ENCODE results near the gene MAMLD1. TPM values are rescaled to one million over a fixed set of nuclear protein-coding genes. Genes with fewer than 3 reads are reported as not detected.

The MAMLD1 gene
- total RNA-seq, 1 donor from 2014 or later: 2.8 TPM

- DNase-seq (ENCODE audit: low spot score): no peak
- TF ChIP-seq, protein P1, sequence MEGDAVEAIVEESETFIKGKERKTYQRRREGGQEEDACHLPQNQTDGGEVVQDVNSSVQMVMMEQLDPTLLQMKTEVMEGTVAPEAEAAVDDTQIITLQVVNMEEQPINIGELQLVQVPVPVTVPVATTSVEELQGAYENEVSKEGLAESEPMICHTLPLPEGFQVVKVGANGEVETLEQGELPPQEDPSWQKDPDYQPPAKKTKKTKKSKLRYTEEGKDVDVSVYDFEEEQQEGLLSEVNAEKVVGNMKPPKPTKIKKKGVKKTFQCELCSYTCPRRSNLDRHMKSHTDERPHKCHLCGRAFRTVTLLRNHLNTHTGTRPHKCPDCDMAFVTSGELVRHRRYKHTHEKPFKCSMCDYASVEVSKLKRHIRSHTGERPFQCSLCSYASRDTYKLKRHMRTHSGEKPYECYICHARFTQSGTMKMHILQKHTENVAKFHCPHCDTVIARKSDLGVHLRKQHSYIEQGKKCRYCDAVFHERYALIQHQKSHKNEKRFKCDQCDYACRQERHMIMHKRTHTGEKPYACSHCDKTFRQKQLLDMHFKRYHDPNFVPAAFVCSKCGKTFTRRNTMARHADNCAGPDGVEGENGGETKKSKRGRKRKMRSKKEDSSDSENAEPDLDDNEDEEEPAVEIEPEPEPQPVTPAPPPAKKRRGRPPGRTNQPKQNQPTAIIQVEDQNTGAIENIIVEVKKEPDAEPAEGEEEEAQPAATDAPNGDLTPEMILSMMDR (IDR thresholded peaks at IDR 0.05; ENCODE audit: unreplicated experiment): no peak
- no peak overlapping the region for H3K4me3 Mint-ChIP-seq (ENCODE audit: unreplicated experiment)
- H3K9me3 Mint-ChIP-seq (ENCODE audit: unreplicated experiment): no peaks in the 10 kb centered on the region
- H3K36me3 Mint-ChIP-seq (ENCODE audit: low read depth, unreplicated experiment): no peaks in the 10 kb centered on the region
- H3K4me1 Mint-ChIP-seq (ENCODE audit: unreplicated experiment): peaks cover 11% of the 10 kb centered on the region
- H3K27ac Mint-ChIP-seq (ENCODE audit: unreplicated experiment): no peak overlapping the region
- no peaks in the 10 kb centered on the region for H3K27me3 Mint-ChIP-seq (ENCODE audit: unreplicated experiment)
Measured at GRCh38 chrX:150323020-150323419, 40.1 kb upstream of the MAMLD1 start.

GRCh38 chrX:150324035-150324728, 38.9 kb upstream of the MAMLD1 start:
- DNase-seq (ENCODE audit: low spot score): no peak
- no peak overlapping the region for H3K27ac Mint-ChIP-seq (ENCODE audit: unreplicated experiment)
- H3K9me3 Mint-ChIP-seq (ENCODE audit: unreplicated experiment): no peaks in the 10 kb centered on the region
- TF ChIP-seq, protein P1 (IDR thresholded peaks at IDR 0.05; ENCODE audit: unreplicated experiment): no peak
- no peaks in the 10 kb centered on the region for H3K36me3 Mint-ChIP-seq (ENCODE audit: low read depth, unreplicated experiment)
- H3K4me3 Mint-ChIP-seq (ENCODE audit: unreplicated experiment): no peak overlapping the region
- H3K4me1 Mint-ChIP-seq (ENCODE audit: unreplicated experiment): peaks cover 11% of the 10 kb centered on the region
- no peaks in the 10 kb centered on the region for H3K27me3 Mint-ChIP-seq (ENCODE audit: unreplicated experiment)

DNA sequence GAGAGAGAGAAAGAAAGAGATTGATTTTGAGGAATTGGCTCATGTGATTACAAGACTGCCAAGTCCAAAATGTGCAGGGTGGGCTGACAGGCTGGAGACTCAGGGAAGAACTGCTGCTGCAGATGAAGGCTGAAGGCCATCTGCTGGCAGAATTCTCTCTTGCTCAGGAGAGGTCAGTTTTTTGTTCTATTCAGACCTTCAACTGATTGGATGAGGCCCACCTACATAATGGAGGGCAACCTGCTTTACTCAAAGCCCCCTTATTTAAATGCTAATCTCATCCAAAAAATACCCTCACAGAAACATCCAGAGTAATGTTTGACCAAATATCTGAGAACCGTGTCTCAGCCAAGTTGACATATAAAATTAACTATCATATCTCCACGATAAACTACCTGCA, 38.2 kb upstream of the MAMLD1 start:
- Mint-ChIP-seq H3K36me3 (ENCODE audit: low read depth, unreplicated experiment) (no peaks in the 10 kb centered on the region), H3K27me3 (ENCODE audit: unreplicated experiment) (no peaks in the 10 kb centered on the region), H3K27ac (ENCODE audit: unreplicated experiment) (no peak overlapping the region)

GRCh38 chrX:150326541-150327247, 36.4 kb upstream of the MAMLD1 start:
- no peak overlapping the region for H3K27ac Mint-ChIP-seq (ENCODE audit: unreplicated experiment)
- peaks cover 11% of the 10 kb centered on the region for H3K4me1 Mint-ChIP-seq (ENCODE audit: unreplicated experiment)
- H3K4me3 Mint-ChIP-seq (ENCODE audit: unreplicated experiment): no peak overlapping the region
- no peaks in the 10 kb centered on the region for H3K9me3 Mint-ChIP-seq (ENCODE audit: unreplicated experiment)
- H3K36me3 Mint-ChIP-seq (ENCODE audit: low read depth, unreplicated experiment): no peaks in the 10 kb centered on the region
- no peaks in the 10 kb centered on the region for H3K27me3 Mint-ChIP-seq (ENCODE audit: unreplicated experiment)
- TF ChIP-seq, protein P1 (IDR thresholded peaks at IDR 0.05; ENCODE audit: unreplicated experiment): no peak
- no peak for DNase-seq (ENCODE audit: low spot score)

More for the DNA sequence above, 38.2 kb upstream of the MAMLD1 start:
- TF ChIP-seq, protein P1 (IDR thresholded peaks at IDR 0.05; ENCODE audit: unreplicated experiment): no peak
- no peak for DNase-seq (ENCODE audit: low spot score)
- Mint-ChIP-seq H3K4me1 (ENCODE audit: unreplicated experiment) (peaks cover 11% of the 10 kb centered on the region), H3K4me3 (ENCODE audit: unreplicated experiment) (no peak overlapping the region), H3K9me3 (ENCODE audit: unreplicated experiment) (no peaks in the 10 kb centered on the region)

GRCh38 chrX:150329282-150329681, 33.8 kb upstream of the MAMLD1 start:
- no peaks in the 10 kb centered on the region for H3K27me3 Mint-ChIP-seq (ENCODE audit: unreplicated experiment)
- DNase-seq (ENCODE audit: low spot score): no peak
- H3K9me3 Mint-ChIP-seq (ENCODE audit: unreplicated experiment): no peaks in the 10 kb centered on the region
- H3K36me3 Mint-ChIP-seq (ENCODE audit: low read depth, unreplicated experiment): no peaks in the 10 kb centered on the region
- H3K27ac Mint-ChIP-seq (ENCODE audit: unreplicated experiment): no peak overlapping the region
- H3K4me1 Mint-ChIP-seq (ENCODE audit: unreplicated experiment): peaks cover 14% of the 10 kb centered on the region
- TF ChIP-seq, protein P1 (IDR thresholded peaks at IDR 0.05; ENCODE audit: unreplicated experiment): no peak
- H3K4me3 Mint-ChIP-seq (ENCODE audit: unreplicated experiment): no peak overlapping the region

Measured in endothelial cell (in vitro differentiated cells).